GM12878 (cell line): Measurements from ENCODE around the gene ZCCHC24. TPM values are rescaled to one million over a fixed set of nuclear protein-coding genes. Genes with fewer than 3 reads are reported as not detected.

Source experiments
- ATAC-seq: fragments of 200-7000 bp; cut with Tn5 transposase; 3 replicates; pipeline ENCODE4 v1.9.1; 2020; ENCODE audit warnings: mild to moderate bottlenecking, moderate library complexity
- BruUV-seq: library from RNA; stranded (reverse); fragments of 400-500 nt; replicated peaks from 2 replicates; lab custom pipeline; 2021; lab: Mats Ljungman, UMichigan
- CTCF ChIA-PET: fragments of 300-600 bp; sonication (Branson Sonifier 250); formaldehyde crosslinking; extraction: SDS; loops from one replicate; lab custom pipeline; 2021; ENCODE audit warnings: inconsistent platforms; lab: Yijun Ruan, JAX
- POLR2A ChIA-PET: fragments of 350-600 bp; formaldehyde crosslinking; extraction: SDS; loops from one replicate; lab custom pipeline; 2021; ENCODE audit warnings: inconsistent platforms; lab: Charles Lee
- RAD21 ChIA-PET: fragments of 300-600 bp; sonication (Branson Sonifier 250); formaldehyde crosslinking; loops from one replicate; lab custom pipeline; 2023; ENCODE audit warnings: antibody characterized with exemption; ENCODE audit not compliant: unreplicated experiment; lab: Charles Lee
- SMC1A ChIA-PET: fragments of 300-600 bp; sonication (Branson Sonifier 250); formaldehyde crosslinking; loops from one replicate; lab custom pipeline; 2023; ENCODE audit not compliant: unreplicated experiment, uncharacterized antibody; lab: Charles Lee
- DNase-seq: peaks from one replicate; pipeline ENCODE4 v3.0.0-alpha.2; 2011; ENCODE audit warnings: low read depth, low spot score
- FAIRE-seq: peaks from 3 replicates; lab custom pipeline; 2011; peaks lifted over from hg19 to GRCh38; lab: Jason Lieb, UNC
- H2AFZ ChIP-seq: 2 replicates; pipeline ENCODE4 v1.6.0; 2011; ENCODE audit warnings: low read depth, low read length, control low read depth; ENCODE audit not compliant: control insufficient read depth
- H3K27ac ChIP-seq: 2 replicates; pipeline ENCODE4 v1.5.1; 2011; ENCODE audit warnings: control low read depth; ENCODE audit not compliant: control insufficient read depth, insufficient read depth
- H3K27me3 ChIP-seq, 2 experiments: replicated peaks in 1 of 2; 2 replicates each; pipeline versions ENCODE4 v1.6.0 to v1.6.1; 2011; ENCODE audit warnings: low read length in 1 of 2; ENCODE audit not compliant: control insufficient read depth in 2 of 2, insufficient read depth in 2 of 2
- H3K36me3 ChIP-seq, 2 experiments: 2 replicates each; pipeline ENCODE4 v1.5.1; 2011; ENCODE audit warnings: low read length in 1 of 2; ENCODE audit not compliant: control insufficient read depth in 2 of 2, insufficient read depth in 2 of 2
- H3K4me1 ChIP-seq: 2 replicates; pipeline ENCODE4 v1.6.1; 2011; ENCODE audit warnings: mild to moderate bottlenecking, low read length, moderate library complexity, mixed read lengths; ENCODE audit not compliant: control insufficient read depth, insufficient read depth
- H3K4me2 ChIP-seq: 2 replicates; pipeline ENCODE4 v1.6.0; 2011; ENCODE audit warnings: control low read depth; ENCODE audit not compliant: control insufficient read depth, insufficient read depth
- H3K4me3 ChIP-seq: fragments of 200-600 bp; sonication (generic); 2 replicates; pipeline ENCODE4 v1.5.1; 2016
- H3K79me2 ChIP-seq: 2 replicates; pipeline ENCODE4 v1.6.0; 2011; ENCODE audit warnings: low read length; ENCODE audit not compliant: control insufficient read depth, insufficient read depth
- H3K9ac ChIP-seq: 2 replicates; pipeline ENCODE4 v1.8.0; 2011; ENCODE audit warnings: low read length, control low read depth, mixed read lengths; ENCODE audit not compliant: control insufficient read depth, insufficient read depth
- H3K9me3 ChIP-seq: replicated peaks from 3 replicates; pipeline ENCODE4 v1.5.1; 2011; ENCODE audit warnings: mild to moderate bottlenecking, low read length; ENCODE audit not compliant: control insufficient read depth, insufficient read depth
- H4K20me1 ChIP-seq: 2 replicates; pipeline ENCODE4 v1.6.0; 2011; ENCODE audit not compliant: control insufficient read depth, insufficient read depth
- CREB1 ChIP-seq: IDR thresholded peaks from 2 replicates; pipeline ENCODE4 v1.6.1; 2012; ENCODE audit warnings: low read depth, mild to moderate bottlenecking, inconsistent platforms
- EP300 ChIP-seq, 2 experiments: fragments of 150-350 bp in 1 of 2; IDR thresholded peaks; 2 replicates each; pipeline ENCODE4 v1.6.1; 2011 to 2012; ENCODE audit warnings: low read depth in 2 of 2, low read length in 2 of 2, borderline replicate concordance in 1 of 2, improper control_type of control experiment in 1 of 2, inconsistent platforms in 1 of 2; ENCODE audit not compliant: control insufficient read depth in 1 of 2
- HCFC1 ChIP-seq: fragments of 150-350 bp; IDR thresholded peaks from 2 replicates; pipeline ENCODE4 v1.6.1; 2014; ENCODE audit warnings: low read length
- HDAC2 ChIP-seq: fragments of 200-600 bp; sonication (generic); IDR thresholded peaks from 2 replicates; pipeline ENCODE4 v1.6.1; 2017
- LARP7 ChIP-seq: fragments of 450-650 bp; IDR thresholded peaks from 2 replicates; pipeline ENCODE4 v1.6.1; 2017; ENCODE audit warnings: mild to moderate bottlenecking
- PAX5 ChIP-seq: IDR thresholded peaks from 2 replicates; pipeline ENCODE4 v1.6.1; 2011; ENCODE audit warnings: low read depth, low read length, borderline replicate concordance
- SMARCA5 ChIP-seq: fragments of 450-650 bp; IDR thresholded peaks from 2 replicates; pipeline ENCODE4 v1.6.1; 2017; ENCODE audit warnings: mild to moderate bottlenecking
- ZBTB33 ChIP-seq: fragments of 450-650 bp; IDR thresholded peaks from 2 replicates; pipeline ENCODE4 v1.6.1; 2017; ENCODE audit warnings: mild to moderate bottlenecking
- ZNF207 ChIP-seq: fragments of 450-650 bp; IDR thresholded peaks from 2 replicates; pipeline ENCODE4 v1.6.1; 2014; ENCODE audit warnings: antibody characterized with exemption, mild to moderate bottlenecking, borderline replicate concordance
- WGBS: methylation state at CpG from one replicate; pipeline ENCODE4 v1.1.6; 2016; ENCODE audit warnings: low lambda C conversion rate; ENCODE audit not compliant: insufficient replicate concordance, insufficient coverage; ENCODE audit errors: missing lambda C conversion rate; 5-methylcytosine and 5-hydroxymethylcytosine counted together
- in situ Hi-C: fragments of 300-500 bp; cut with MboI; formaldehyde crosslinking; loops from 9 replicates; pipeline ENCODE4 v1.14.3; 2018; ENCODE audit warnings: mixed read lengths
- intact Hi-C: fragments of 100-400 bp; cut with micrococcal nuclease; formaldehyde crosslinking; loops from one replicate; pipeline ENCODE4 v1.14.2; 2022; ENCODE audit not compliant: unreplicated experiment
- polyA plus RNA-seq, 11 experiments: library from polyadenylated mRNA; depleted of rRNA in 4 of 11; unstranded in 6 of 11; stranded (reverse) in 5 of 11; fragments of >200 nt; fragmentation: Nextera tagmentation in 4 of 11; fragmentation: Illumina TruSeq in 1 of 11; extraction: Ambion mirVana in 4 of 11; extraction: Trizol in 1 of 11; gene quantifications; 1 replicate in 1 of 11; 2 replicates in 10 of 11; pipeline versions ENCODE4 v1.2.1 to v1.2.3, GENCODE V29; 2011 to 2016; ENCODE audit warnings: inconsistent platforms in 2 of 11, missing spikeins in 2 of 11, low read depth in 1 of 11
- total RNA-seq, 4 experiments: library from RNA; depleted of rRNA in 3 of 4; stranded (reverse); fragments of >200 nt in 3 of 4; fragmentation: Illumina TruSeq in 1 of 4; extraction: Trizol in 1 of 4; gene quantifications; 2 replicates each; pipeline versions ENCODE4 v1.2.1 to v1.2.3, GENCODE V29; 2013 to 2021

Gene ZCCHC24
- total and polyA plus RNA-seq, 10 of the 15 experiments (the other 5 are each of a cell fraction or from before 2014, with no cell fraction given): 0.02 to 0.62 (median 0.04) TPM; not detected in 4

GRCh38 chr10:79407811-79408795 lies 37.3 kb downstream of the ZCCHC24 start:
- intact Hi-C loops: no loop called here
- in situ Hi-C loops: no loop called here
- H3K27me3 ChIP-seq: no peaks in the 10 kb centered on the region; a peak in 1 of 4 replicates
- no peak overlapping the region for H3K9ac ChIP-seq
- DNase-seq: no peak
- no peak for ATAC-seq
- peaks cover 2% of the 10 kb centered on the region for H3K4me1 ChIP-seq
- no TSS peak for BruUV-seq
- H3K27ac ChIP-seq: no peak overlapping the region
- FAIRE-seq: no peak
- RAD21 ChIA-PET: no interaction called here
- POLR2A ChIA-PET: no interaction called here
- WGBS: 31% methylated on average over 17 of the region's 17 CpGs
- no peaks in the 10 kb centered on the region for H3K36me3 ChIP-seq
- no peak for TF ChIP-seq SMARCA5
- no peak for TF ChIP-seq LARP7
- no peak for TF ChIP-seq ZNF207
- TF ChIP-seq ZBTB33: no peak
- no peak for TF ChIP-seq HCFC1
- TF ChIP-seq HDAC2: no peak
- no peak for TF ChIP-seq EP300 (IDR thresholded peaks at IDR 0.05; ENCODE audit: borderline replicate concordance in 1 of 2, control insufficient read depth in 1 of 2, low read depth in 2 of 2, low read length in 2 of 2)
- TF ChIP-seq PAX5: no peak
- no peak for TF ChIP-seq CREB1
- SMC1A ChIA-PET: interaction anchor here (0.6 kb wide), 1 partner anchor 100 kb away, joined by 3 read pairs; no protein-coding TSS in a partner anchor
- no peak overlapping the region for H3K4me3 ChIP-seq
- no peak overlapping the region for H3K4me2 ChIP-seq
- no peaks in the 10 kb centered on the region for H3K9me3 ChIP-seq
- H4K20me1 ChIP-seq: no peaks in the 10 kb centered on the region
- H3K79me2 ChIP-seq: no peaks in the 10 kb centered on the region
- no peak overlapping the region for H2AFZ ChIP-seq
- CTCF ChIA-PET: no interaction called here
